SU-DHL-6 (cell line): ENCODE results near the gene FAM83C.
A peak's percentile ranks its signal among the peaks of the same experiment; 100 is the strongest.

ENCODE experiments used
- H2AFZ ChIP-seq: fragments of 200-600 bp; sonication (generic); 2 replicates; pipeline ENCODE4 v1.6.1; 2014; ENCODE audit warnings: low read depth, mild to moderate bottlenecking, moderate library complexity, mixed read lengths, antibody characterized with exemption, low read length; ENCODE audit not compliant: severe bottlenecking
- H3F3A ChIP-seq: fragments of 200-600 bp; shearing (Covaris generic); 2 replicates; pipeline ENCODE4 v1.6.0; 2016; ENCODE audit warnings: antibody characterized with exemption, mild to moderate bottlenecking; ENCODE audit not compliant: insufficient read depth
- H3K27ac ChIP-seq: fragments of 200-600 bp; sonication (generic); 2 replicates; pipeline ENCODE4 v1.5.1; 2016; ENCODE audit warnings: low read depth, mild to moderate bottlenecking, low read length, moderate library complexity, mixed read lengths
- H3K27me3 ChIP-seq: fragments of 200-600 bp; sonication (generic), shearing (Covaris generic); 2 replicates; pipeline ENCODE4 v1.6.0; 2014; ENCODE audit warnings: mild to moderate bottlenecking, low read length
- H3K36me3 ChIP-seq: fragments of 200-600 bp; sonication (generic); 2 replicates; pipeline ENCODE4 v1.6.1; 2014; ENCODE audit warnings: mild to moderate bottlenecking, low read length, mixed read lengths
- H3K4me2 ChIP-seq: fragments of 300-600, 200-600 bp; shearing (Covaris generic), sonication (generic); 2 replicates; pipeline ENCODE4 v1.6.0; 2014; ENCODE audit warnings: low read length, low read depth, mild to moderate bottlenecking; ENCODE audit not compliant: poor library complexity, severe bottlenecking
- H3K4me3 ChIP-seq: fragments of 200-600 bp; sonication (generic); 2 replicates; pipeline ENCODE4 v1.5.1; 2014; ENCODE audit warnings: antibody characterized with exemption, low read length, mild to moderate bottlenecking, mixed read lengths; ENCODE audit not compliant: insufficient read depth, poor library complexity, severe bottlenecking
- H3K79me2 ChIP-seq: fragments of 200-600 bp; sonication (generic); 2 replicates; pipeline ENCODE4 v1.6.1; 2014; ENCODE audit warnings: mild to moderate bottlenecking, low read length, moderate library complexity; ENCODE audit not compliant: insufficient read depth
- H3K9ac ChIP-seq: fragments of 200-600 bp; sonication (generic); 2 replicates; pipeline ENCODE4 v1.7.0; 2014; ENCODE audit warnings: mild to moderate bottlenecking, low read length
- H3K9me2 ChIP-seq: fragments of 200-600 bp; sonication (generic); replicated peaks from 2 replicates; pipeline ENCODE4 v1.6.1; 2014; ENCODE audit warnings: low read length; ENCODE audit not compliant: insufficient read depth
- H3K9me3 ChIP-seq: fragments of 200-600 bp; sonication (generic); 2 replicates; pipeline ENCODE4 v1.6.1; 2014; ENCODE audit warnings: low read length, mixed read lengths; ENCODE audit not compliant: insufficient read depth
- H4K20me1 ChIP-seq: fragments of 200-600 bp; sonication (generic); 2 replicates; pipeline ENCODE4 v1.6.1; 2014; ENCODE audit warnings: low read depth, mild to moderate bottlenecking, antibody characterized with exemption, low read length, moderate library complexity, mixed read lengths
- EZH2phosphoT487 ChIP-seq: fragments of 200-600 bp; sonication (generic), shearing (Covaris generic); conservative IDR thresholded peaks from 2 replicates; pipeline ENCODE4 v1.6.1; 2018; ENCODE audit warnings: mild to moderate bottlenecking, antibody characterized with exemption, low read length, moderate library complexity, mixed read lengths
- TF ChIP-seq, protein P1 (sequence below): fragments of 200-600 bp; sonication (generic); IDR thresholded peaks from one replicate; pipeline ENCODE4 v1.5.1; 2017; ENCODE audit warnings: antibody characterized with exemption, mild to moderate bottlenecking, low read length, moderate library complexity; ENCODE audit not compliant: insufficient read depth, poor library complexity, severe bottlenecking

The FAM83C gene

GRCh38 chr20:35269055-35269781 lies 23.0 kb downstream of the FAM83C start:
- no peak overlapping the region for H2AFZ ChIP-seq
- no peak overlapping the region for H3K9ac ChIP-seq
- H3K4me2 ChIP-seq: no peak overlapping the region
- no peaks in the 10 kb centered on the region for H3K79me2 ChIP-seq
- no peaks in the 10 kb centered on the region for H3K9me2 ChIP-seq
- H3K27ac ChIP-seq: no peak overlapping the region
- no peaks in the 10 kb centered on the region for H3K27me3 ChIP-seq
- H3K36me3 ChIP-seq: no peaks in the 10 kb centered on the region
- H3K4me3 ChIP-seq: no peak overlapping the region
- H3F3A ChIP-seq: no peaks in the 10 kb centered on the region
- TF ChIP-seq, protein P1, sequence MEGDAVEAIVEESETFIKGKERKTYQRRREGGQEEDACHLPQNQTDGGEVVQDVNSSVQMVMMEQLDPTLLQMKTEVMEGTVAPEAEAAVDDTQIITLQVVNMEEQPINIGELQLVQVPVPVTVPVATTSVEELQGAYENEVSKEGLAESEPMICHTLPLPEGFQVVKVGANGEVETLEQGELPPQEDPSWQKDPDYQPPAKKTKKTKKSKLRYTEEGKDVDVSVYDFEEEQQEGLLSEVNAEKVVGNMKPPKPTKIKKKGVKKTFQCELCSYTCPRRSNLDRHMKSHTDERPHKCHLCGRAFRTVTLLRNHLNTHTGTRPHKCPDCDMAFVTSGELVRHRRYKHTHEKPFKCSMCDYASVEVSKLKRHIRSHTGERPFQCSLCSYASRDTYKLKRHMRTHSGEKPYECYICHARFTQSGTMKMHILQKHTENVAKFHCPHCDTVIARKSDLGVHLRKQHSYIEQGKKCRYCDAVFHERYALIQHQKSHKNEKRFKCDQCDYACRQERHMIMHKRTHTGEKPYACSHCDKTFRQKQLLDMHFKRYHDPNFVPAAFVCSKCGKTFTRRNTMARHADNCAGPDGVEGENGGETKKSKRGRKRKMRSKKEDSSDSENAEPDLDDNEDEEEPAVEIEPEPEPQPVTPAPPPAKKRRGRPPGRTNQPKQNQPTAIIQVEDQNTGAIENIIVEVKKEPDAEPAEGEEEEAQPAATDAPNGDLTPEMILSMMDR: peak; percentile 71
- no peak for TF ChIP-seq EZH2phosphoT487
- H4K20me1 ChIP-seq: no peaks in the 10 kb centered on the region
- no peaks in the 10 kb centered on the region for H3K9me3 ChIP-seq

DNA sequence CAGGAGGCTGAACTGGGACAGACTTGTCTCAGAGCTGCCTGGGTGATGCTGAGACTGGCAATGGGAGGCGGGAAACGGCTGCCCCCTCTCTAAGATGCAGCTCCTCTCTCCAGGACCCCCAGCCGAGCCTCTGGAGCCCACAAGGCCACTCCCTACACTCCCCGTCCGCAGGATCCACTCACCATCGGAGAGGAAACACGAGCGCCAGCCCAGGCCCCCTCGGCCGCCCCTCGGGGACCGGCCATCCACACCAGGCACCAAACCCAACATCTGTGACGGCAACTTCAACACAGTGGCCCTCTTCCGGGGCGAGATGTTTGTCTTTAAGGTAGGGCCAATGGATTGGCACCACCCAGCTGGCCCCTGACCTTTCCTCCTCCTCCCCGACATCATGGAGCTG lies 25.1 kb downstream of the FAM83C start:
- H3K27me3 ChIP-seq: no peaks in the 10 kb centered on the region
- H3K9ac ChIP-seq: no peak overlapping the region
- no peaks in the 10 kb centered on the region for H3K9me3 ChIP-seq
- H2AFZ ChIP-seq: no peak overlapping the region
- no peaks in the 10 kb centered on the region for H3K9me2 ChIP-seq
- no peak for TF ChIP-seq EZH2phosphoT487
- TF ChIP-seq, protein P1: no peak
- H3K79me2 ChIP-seq: no peaks in the 10 kb centered on the region
- H3K4me3 ChIP-seq: no peak overlapping the region
- no peaks in the 10 kb centered on the region for H3K36me3 ChIP-seq
- H3F3A ChIP-seq: no peaks in the 10 kb centered on the region
- H3K4me2 ChIP-seq: no peak overlapping the region
- H3K27ac ChIP-seq: no peak overlapping the region
- H4K20me1 ChIP-seq: no peaks in the 10 kb centered on the region

DNA sequence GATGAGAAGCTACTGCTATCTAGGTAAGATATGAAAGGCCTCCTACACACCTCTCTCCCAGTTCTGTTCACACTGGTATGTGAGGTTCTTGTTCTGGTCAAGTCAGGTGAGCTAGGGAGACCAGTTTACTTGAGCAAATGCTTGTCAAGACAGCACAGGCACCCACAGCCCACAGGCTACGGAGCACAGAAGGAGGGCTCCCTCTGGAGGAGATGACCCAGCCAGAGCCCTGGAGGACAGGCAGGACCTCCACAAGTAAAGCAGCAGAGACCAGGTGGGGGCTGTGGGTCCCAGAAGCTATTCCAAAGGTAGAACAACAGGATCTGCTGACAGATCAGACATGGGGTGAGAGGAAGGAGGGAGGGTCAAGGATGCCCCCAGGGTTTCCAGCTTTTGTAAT lies 27.5 kb downstream of the FAM83C start:
- Histone ChIP-seq H3K9me3 (no peaks in the 10 kb centered on the region), H3K4me2 (no peak overlapping the region), H3K9ac (no peak overlapping the region), H3K36me3 (no peaks in the 10 kb centered on the region), H3K27me3 (no peaks in the 10 kb centered on the region), H3F3A (no peaks in the 10 kb centered on the region), H3K9me2 (no peaks in the 10 kb centered on the region), H3K27ac (no peak overlapping the region), H4K20me1 (no peaks in the 10 kb centered on the region), H2AFZ (no peak overlapping the region), H3K79me2 (no peaks in the 10 kb centered on the region), H3K4me3 (no peak overlapping the region)
- TF ChIP-seq, protein P1: no peak
- TF ChIP-seq EZH2phosphoT487: no peak
